Muscle of leg (tissue), 11 donors: ENCODE measurements around the gene AAMP. TPM values are rescaled to one million over a fixed set of nuclear protein-coding genes. Genes with fewer than 3 reads are reported as not detected.

Experiments
- DNase-seq: peaks from one replicate; pipeline ENCODE4 v3.0.0; 2013
- H3K27ac ChIP-seq: one replicate; pipeline ENCODE4 v1.5.1; 2013; ENCODE audit warnings: mild to moderate bottlenecking, low read length, control low read depth
- H3K27me3 ChIP-seq: one replicate; pipeline ENCODE4 v1.6.1; 2013; ENCODE audit warnings: low read length; ENCODE audit not compliant: control insufficient read depth, insufficient read depth
- H3K36me3 ChIP-seq: one replicate; pipeline ENCODE4 v1.6.1; 2013; ENCODE audit warnings: low read length; ENCODE audit not compliant: control insufficient read depth, insufficient read depth
- H3K4me1 ChIP-seq: one replicate; pipeline ENCODE4 v1.6.1; 2013; ENCODE audit warnings: low read length; ENCODE audit not compliant: control insufficient read depth, insufficient read depth
- H3K4me3 ChIP-seq: one replicate; pipeline ENCODE4 v1.5.1; 2013; ENCODE audit warnings: low read length, control low read depth
- H3K9me3 ChIP-seq: replicated peaks from 2 replicates; pipeline ENCODE4 v1.6.1; 2013; ENCODE audit warnings: low read depth, low read length; ENCODE audit not compliant: control insufficient read depth
- WGBS: methylation state at CpG from one replicate; pipeline ENCODE4 v1.1.5; 2013; ENCODE audit warnings: missing lambda C conversion rate; ENCODE audit not compliant: insufficient coverage; 5-methylcytosine and 5-hydroxymethylcytosine counted together
- polyA plus RNA-seq, 8 donors: library from polyadenylated mRNA; unstranded; fragments of 120-200 nt; gene quantifications; one replicate each; pipeline versions ENCODE4 v1.2.1 to v1.2.3, GENCODE V29; 2013; ENCODE audit warnings: inconsistent platforms in 1 of 8, low replicate concordance in 1 of 8; ENCODE audit not compliant: insufficient read length in 8 of 8, insufficient read depth in 1 of 8
- total RNA-seq: library from RNA; stranded (reverse); fragments of 120-200 nt; gene quantifications from one replicate; pipeline ENCODE4 v1.2.4, GENCODE V29; 2013

Gene AAMP
- total and polyA plus RNA-seq, 9 donors = 88.4 to 124 (median 109) TPM

- WGBS = 65% methylated on average over 6 of the region's 10 CpGs
- Histone ChIP-seq H3K36me3 (peaks cover 42% of the 10 kb centered on the region), H3K4me1 (peaks cover 60% of the 10 kb centered on the region), H3K4me3 (peak within 1 kb of the TSS; percentile 20), H3K27ac (peak within 1 kb of the TSS; percentile 87), H3K27me3 (no peaks in the 10 kb centered on the region), H3K9me3 (no peaks in the 10 kb centered on the region)
- DNase-seq = peak; percentile 53
These were observed 9.1 kb downstream of the AAMP start, which contains the start of gene GPBAR1 for GRCh38 chr2:218260742-218261422. TSS of gene GPBAR1 (plus strand) at chr2:218261015. CDS start at chr2:218262725, 1,710 bp downstream.

- Histone ChIP-seq H3K4me1 (peaks cover 60% of the 10 kb centered on the region), H3K36me3 (peaks cover 42% of the 10 kb centered on the region), H3K4me3 (no peak overlapping the region), H3K27ac (peak overlapping the region; percentile 74), H3K27me3 (no peaks in the 10 kb centered on the region), H3K9me3 (no peaks in the 10 kb centered on the region)
- DNase-seq = no peak
- WGBS = 67% methylated on average over 1 of the region's 5 CpGs
These were observed 9.8 kb downstream of the AAMP start for GRCh38 chr2:218260166-218260565.

DNA sequence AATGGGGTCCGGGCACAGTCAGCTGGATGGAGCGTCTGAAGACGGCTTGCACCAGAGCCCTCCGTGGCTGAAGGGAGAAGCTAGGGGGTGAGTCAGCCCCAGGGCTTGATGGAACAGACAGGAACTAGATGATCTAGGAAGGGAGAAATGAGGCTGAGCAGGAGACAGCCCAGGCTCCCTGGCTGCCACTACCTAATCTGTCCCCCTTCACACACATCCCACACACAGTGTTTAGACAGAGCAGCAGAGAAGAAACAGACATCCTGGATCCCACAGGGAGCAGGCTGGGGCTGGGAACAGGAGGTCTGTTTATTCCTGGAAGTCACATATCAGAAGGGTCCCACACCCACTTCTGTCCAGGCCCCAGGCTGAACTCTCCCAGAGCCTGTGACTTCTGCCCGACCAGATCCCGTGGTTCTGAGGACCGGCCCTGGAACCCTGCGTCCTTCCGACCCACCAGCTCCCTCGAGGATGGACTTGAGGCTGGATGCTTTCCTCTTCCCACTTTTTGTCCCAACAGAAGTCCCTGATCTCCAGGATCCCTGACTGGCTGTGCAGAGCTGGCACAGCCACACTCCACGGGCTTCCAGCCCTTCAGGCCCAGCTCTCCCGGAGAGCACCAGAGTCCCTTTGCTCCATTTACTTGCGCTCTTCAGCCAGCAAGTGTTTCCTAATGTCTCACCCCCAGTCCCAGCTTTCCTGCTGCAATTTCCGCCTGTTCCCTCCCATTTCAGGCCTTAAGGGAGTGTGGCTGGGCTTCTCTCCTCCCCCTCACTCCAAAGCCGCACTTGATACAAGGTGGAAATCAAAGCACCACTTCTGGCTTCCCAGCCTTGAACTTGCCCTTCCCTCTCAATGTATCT, 10.6 kb downstream of the AAMP start:
- H3K4me3 ChIP-seq = no peak overlapping the region
- H3K36me3 ChIP-seq = peaks cover 42% of the 10 kb centered on the region
- H3K27me3 ChIP-seq = no peaks in the 10 kb centered on the region
- DNase-seq = peak; percentile 73
- H3K9me3 ChIP-seq = no peaks in the 10 kb centered on the region
- peaks cover 60% of the 10 kb centered on the region for H3K4me1 ChIP-seq
- 27% methylated on average over 12 of the region's 15 CpGs for WGBS
- H3K27ac ChIP-seq = peak overlapping the region; percentile 87

DNA sequence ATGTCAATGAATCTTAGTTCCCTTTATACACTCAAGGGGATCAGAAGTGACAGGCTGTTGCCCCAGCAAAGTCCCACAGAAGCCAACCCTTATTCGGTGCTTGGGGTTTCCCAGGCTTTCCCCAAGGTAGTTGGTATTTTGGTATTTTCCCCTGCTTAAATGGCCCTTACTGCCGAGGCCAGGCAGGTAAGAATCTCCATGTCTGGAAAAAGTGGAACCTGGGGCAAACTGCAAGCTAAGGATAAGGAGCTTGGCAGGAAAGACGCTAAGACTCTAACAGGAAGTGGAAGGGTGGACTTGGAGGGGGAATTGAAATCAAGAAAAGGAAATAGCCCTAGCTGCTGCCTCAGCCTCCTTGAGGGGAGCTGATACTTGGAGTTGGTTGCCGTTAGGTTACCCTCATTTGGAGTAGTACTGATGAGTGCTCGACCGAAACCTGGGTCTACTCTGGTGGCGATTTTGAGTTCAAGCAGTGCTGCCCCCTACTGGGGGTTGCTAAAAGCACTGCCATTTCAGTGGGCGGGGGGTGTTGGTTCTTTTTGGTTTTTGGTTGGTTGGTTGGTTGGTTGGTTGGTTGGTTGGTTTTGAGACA, 12.5 kb downstream of the AAMP start:
- peak; percentile 76 for DNase-seq
- WGBS = 39% methylated on average over 8 of the region's 8 CpGs
- no peaks in the 10 kb centered on the region for H3K9me3 ChIP-seq
- peaks cover 42% of the 10 kb centered on the region for H3K36me3 ChIP-seq
- peaks cover 58% of the 10 kb centered on the region for H3K4me1 ChIP-seq
- no peaks in the 10 kb centered on the region for H3K27me3 ChIP-seq
- H3K4me3 ChIP-seq = no peak overlapping the region
- H3K27ac ChIP-seq = peak overlapping the region; percentile 29

DNA sequence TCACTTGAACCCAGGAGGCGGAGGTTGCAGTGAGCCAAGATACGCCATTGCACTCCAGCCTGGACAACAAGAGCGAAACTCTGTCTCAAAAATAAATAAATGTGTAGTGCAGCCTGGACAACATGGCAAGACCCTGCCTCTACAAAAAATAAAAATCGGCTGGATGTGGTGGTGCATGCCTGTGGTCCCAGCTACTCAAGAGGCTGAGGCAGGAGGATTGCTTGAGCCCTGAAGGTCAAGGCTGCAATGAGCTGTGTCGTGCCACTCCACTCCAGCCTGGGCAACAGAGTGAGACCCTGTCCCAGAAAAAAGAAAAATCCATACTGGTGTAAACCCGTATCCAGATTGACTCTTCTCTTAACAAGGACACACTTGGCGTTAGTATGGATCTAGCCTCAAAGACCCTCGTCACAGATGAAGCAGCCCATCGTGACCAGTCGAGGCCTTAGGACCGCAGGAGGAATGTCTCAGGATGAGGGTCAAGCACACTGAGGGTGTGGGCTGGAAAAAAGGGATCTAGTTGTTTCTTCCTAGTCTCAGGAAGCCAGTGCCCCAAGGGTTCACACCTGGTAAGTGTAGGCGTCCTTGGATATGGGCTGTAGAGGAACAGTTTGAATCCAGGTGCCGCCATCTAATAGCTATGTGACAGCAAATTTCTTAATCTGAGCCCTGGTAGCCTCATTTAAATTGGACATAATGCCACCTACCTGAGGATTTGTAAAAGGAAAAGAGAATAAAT, 13.2 kb downstream of the AAMP start:
- Histone ChIP-seq H3K27me3 (no peaks in the 10 kb centered on the region), H3K27ac (peak overlapping the region; percentile 29), H3K36me3 (peaks cover 47% of the 10 kb centered on the region), H3K4me1 (peaks cover 57% of the 10 kb centered on the region), H3K4me3 (no peak overlapping the region), H3K9me3 (no peaks in the 10 kb centered on the region)
- no peak for DNase-seq
- WGBS = 91% methylated on average over 10 of the region's 13 CpGs

DNA sequence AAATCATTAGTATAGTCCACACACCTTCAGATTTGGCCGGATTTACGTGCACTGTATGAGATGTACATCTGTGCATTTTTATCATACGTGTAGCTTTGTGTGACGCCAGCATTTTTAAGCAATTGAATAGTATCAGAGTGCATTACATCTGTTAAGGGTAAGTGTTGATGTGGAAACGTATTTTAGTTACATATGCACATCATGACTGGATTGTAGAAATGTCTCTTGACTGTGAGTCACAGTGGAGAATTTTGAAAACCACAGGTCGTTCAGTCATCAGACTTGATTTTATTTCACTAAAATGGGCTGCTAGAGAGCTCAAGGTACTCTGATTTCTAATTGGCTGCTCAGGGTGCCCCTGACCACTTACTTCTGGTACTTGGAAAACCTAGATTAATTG, 14.5 kb downstream of the AAMP start:
- H3K36me3 ChIP-seq = peaks cover 58% of the 10 kb centered on the region
- 80% methylated on average over 1 of the region's 6 CpGs for WGBS
- no peak overlapping the region for H3K4me3 ChIP-seq

GRCh38 chr2:218253232-218253625, 16.7 kb downstream of the AAMP start:
- Histone ChIP-seq H3K9me3 (no peaks in the 10 kb centered on the region), H3K27ac (peak overlapping the region; percentile 38), H3K27me3 (no peaks in the 10 kb centered on the region), H3K4me1 (peaks cover 23% of the 10 kb centered on the region), H3K36me3 (peaks cover 80% of the 10 kb centered on the region), H3K4me3 (no peak overlapping the region)
- DNase-seq = no peak
- WGBS = 84% methylated on average over 5 of the region's 5 CpGs

More for the DNA sequence above, 14.5 kb downstream of the AAMP start:
- Histone ChIP-seq H3K4me1 (peaks cover 43% of the 10 kb centered on the region), H3K27ac (no peak overlapping the region), H3K9me3 (no peaks in the 10 kb centered on the region), H3K27me3 (no peaks in the 10 kb centered on the region)
- DNase-seq = no peak

- WGBS = 72% methylated on average over 5 of the region's 7 CpGs
- no peak overlapping the region for H3K4me3 ChIP-seq
- peak overlapping the region; percentile 55 for H3K27ac ChIP-seq
- H3K9me3 ChIP-seq = no peaks in the 10 kb centered on the region
- H3K27me3 ChIP-seq = no peaks in the 10 kb centered on the region
- peaks cover 18% of the 10 kb centered on the region for H3K4me1 ChIP-seq
- peak; percentile 61 for DNase-seq
- peaks cover 86% of the 10 kb centered on the region for H3K36me3 ChIP-seq
These were observed 17.3 kb downstream of the AAMP start for GRCh38 chr2:218252509-218253231.

DNA sequence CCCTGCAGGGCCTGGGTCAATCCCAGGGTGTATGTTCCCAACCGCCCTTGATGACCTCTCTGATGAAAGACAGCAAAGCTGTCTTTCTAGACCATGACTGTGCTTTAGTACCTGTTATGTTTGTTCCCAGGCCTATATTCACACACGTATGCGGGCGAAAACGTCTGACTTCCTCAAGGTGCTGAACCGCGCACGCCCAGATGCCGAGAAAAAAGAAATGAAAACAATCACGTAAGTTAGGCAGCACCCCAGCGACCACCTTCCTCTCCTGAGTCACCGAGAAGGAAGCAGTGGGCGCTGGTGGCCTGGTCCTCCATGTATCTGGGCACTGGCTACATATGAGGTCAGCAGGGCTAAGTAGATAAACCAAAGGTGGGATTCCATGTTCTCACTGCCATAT, 20.2 kb downstream of the AAMP start:
- no peaks in the 10 kb centered on the region for H3K27me3 ChIP-seq
- no peak for DNase-seq
- WGBS = 97% methylated on average over 11 of the region's 13 CpGs
- H3K9me3 ChIP-seq = no peaks in the 10 kb centered on the region
- no peak overlapping the region for H3K27ac ChIP-seq
- H3K36me3 ChIP-seq = peaks cover 98% of the 10 kb centered on the region
- H3K4me3 ChIP-seq = no peak overlapping the region
- peaks cover 14% of the 10 kb centered on the region for H3K4me1 ChIP-seq
